Fibroblast of gingiva (primary cell): ENCODE results near the gene IL9.

Experiments used
- DNase-seq: peaks from one replicate; pipeline ENCODE4 v3.0.0-alpha.2; 2011; ENCODE audit warnings: low read depth

IL9 gene

GRCh38 chr5:135891268-135891667, 4.4 kb downstream of the IL9 start:
- DNase-seq: no peak

- DNase-seq: no peak
These were observed 4.8 kb downstream of the IL9 start for GRCh38 chr5:135890867-135891266.

- no peak for DNase-seq
These were observed 5.3 kb downstream of the IL9 start for GRCh38 chr5:135890296-135890695.

GRCh38 chr5:135887881-135888614, 7.6 kb downstream of the IL9 start:
- peak; percentile 15 for DNase-seq

GRCh38 chr5:135887447-135887864, 8.2 kb downstream of the IL9 start:
- DNase-seq: peak; percentile 38

- no peak for DNase-seq
These were observed 9.5 kb downstream of the IL9 start for GRCh38 chr5:135886136-135886535.

GRCh38 chr5:135885031-135885430, 10.6 kb downstream of the IL9 start:
- DNase-seq: no peak

DNA sequence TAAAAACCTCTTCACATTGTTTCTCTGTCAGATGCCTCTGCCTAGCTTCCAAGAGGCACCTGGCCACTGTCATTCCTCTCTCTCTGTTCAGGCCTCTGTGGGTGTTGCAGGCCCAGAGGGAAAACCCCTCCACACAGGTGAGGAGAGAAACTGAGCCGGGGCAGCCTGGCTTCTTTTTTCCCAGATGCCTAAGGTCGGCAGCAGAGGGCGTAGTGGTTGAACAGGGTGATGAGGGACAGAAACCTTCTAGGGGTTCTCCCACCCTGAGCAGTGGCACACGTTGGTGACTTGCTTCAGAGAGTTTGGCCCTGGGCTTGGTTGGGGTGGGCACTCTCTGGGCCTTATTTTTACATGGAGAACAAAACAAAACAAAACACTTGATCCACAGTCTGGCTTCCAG, 12.2 kb downstream of the IL9 start:
- no peak for DNase-seq

DNA sequence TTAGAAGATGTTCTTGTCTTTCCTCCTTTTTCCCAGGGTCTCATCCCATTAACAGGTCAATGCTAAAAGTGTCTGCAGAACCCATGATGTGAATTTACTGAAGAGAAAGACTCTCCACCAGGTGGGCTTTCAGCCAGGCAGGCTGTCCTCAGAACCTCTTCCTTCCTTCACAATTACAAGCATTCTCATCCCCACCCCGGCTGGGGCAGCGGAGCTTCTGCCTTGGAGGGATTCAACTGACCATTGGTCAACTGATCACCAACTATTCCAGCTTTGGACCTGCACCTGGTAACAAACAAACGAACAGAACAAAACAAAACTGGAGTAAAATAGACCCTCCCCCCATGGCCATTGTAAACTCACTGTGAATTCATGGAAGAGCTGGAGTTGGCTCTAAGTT, 12.6 kb downstream of the IL9 start:
- DNase-seq: no peak

DNA sequence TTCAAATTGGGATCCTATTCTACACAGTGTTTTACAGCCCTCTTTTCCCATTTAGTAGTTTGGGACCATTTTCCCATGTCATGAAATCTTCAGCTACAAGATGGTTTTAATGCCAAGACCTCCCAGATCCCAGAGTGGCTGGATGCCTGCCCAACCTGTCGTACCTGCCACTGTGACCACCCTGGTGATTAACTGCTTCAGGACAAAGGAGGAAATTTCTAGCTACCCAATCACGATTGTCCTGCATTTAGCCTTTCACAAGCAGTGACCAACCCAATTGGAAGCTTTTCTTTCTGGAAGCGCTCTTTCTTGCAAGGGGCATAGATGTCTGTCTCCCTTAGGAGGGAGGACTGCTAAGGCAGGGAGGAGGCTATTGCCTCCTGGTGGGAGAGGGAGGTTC, 13.8 kb downstream of the IL9 start:
- DNase-seq: no peak

- no peak for DNase-seq
These were observed 14.4 kb downstream of the IL9 start for GRCh38 chr5:135881244-135881643.

DNA sequence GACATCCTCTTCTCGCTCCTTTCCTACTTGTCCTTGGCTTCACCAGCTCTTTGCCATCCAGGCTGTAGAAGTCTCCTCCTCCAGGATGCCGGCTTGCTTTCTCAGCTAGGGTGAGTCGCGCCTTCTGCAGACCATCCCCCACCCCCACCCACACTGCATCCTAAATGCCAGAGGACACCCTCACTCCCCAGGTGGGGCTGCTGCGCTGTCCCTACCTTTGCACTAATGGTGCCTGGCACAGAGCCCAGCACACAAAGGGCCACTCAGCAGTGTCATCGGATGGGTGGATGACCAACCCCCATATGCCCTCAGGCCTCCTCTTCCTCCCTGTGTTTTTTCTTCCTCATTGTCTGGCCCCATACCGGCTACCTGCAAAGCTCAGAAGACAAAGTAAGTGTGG, 14.8 kb downstream of the IL9 start:
- DNase-seq: no peak

- no peak for DNase-seq
These were observed 15.4 kb downstream of the IL9 start for GRCh38 chr5:135880278-135880677.

DNA sequence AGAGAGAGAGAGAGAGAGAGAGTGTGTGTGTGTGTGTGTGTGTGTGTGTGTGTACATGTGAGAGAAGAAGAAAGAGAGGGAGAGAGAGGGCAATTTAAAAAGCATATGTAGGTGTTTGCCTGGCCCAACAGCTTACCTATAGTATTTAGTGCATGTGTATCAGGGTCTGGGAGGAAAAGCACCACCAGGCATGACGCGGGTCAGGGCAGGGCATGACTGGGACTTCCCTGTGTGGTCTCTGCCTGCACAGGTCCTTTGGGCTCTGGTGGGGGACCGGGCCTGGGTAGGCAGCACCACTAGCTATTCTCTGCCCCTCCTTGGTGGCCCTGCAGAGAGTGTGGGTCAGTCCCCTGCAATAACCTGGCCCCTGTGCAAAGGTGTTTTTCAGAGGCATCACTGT, 16.1 kb downstream of the IL9 start:
- DNase-seq: no peak

GRCh38 chr5:135878156-135878620, 17.5 kb downstream of the IL9 start:
- DNase-seq: no peak

DNA sequence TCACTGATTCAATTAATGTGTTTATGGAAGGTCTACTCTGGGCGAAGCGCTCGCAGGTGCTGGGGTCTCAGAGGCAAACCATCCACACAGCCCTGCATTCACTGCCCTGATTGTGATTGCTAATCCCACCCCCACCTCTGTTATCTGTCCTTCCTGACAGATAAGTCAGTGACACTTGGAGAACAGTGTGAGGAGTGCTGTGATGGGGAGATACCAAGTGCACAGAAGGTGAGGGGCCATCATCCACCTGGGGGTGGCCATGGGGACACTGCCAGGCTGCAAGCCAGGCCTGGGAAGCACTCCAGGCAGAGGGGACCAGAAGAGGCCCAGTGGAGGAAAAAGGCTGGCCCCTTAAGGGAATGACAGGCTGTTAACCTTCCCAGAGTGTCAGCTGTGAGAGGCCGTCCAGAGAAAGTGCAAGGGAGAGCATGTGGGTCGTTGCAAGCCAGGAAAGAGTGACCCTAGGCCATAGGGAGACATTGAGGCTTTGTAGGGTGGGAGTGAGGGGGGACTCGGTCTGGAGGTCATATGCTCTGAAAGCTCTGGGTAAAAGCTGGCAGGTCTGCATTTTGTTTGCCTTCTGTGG, 18.0 kb downstream of the IL9 start:
- no peak for DNase-seq

DNA sequence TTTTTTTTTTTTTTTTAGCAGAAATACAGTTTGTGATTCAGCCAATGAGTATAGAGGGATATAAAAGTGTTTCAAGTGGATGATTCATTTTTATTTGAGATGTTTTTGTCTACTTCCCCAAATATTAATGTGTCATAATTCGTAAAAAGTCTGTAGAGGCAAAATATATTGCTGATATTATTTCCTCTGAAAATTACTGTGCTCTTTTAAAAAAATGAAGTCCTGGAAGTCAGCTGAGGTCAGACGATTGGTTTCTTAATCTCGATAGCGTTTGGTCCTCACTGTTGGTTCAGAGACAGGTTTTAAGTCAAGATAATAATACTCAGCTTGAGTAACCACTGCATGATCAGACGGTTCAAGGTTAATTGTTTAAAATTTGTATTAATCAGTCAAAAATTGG, 19.5 kb downstream of the IL9 start:
- DNase-seq: no peak

DNA sequence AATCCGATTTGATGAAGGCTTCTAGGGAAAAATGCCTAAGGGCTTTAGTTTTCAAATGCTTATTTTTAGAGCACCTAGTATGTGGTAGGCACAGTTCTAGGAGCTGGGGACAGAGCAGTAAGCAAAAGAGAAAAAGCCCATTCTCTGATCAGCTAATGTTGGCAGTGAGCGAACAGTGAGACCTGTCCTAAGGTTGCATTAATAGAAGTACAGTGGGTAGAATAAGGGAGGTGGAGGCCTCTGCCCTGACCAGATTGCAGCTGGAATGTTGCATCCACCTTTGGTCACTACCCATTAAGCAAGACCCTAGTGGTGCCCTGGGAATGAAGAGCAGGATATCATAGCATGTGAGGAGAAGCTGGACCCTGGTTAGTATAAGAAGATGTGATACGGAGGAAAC, 20.1 kb downstream of the IL9 start:
- DNase-seq: no peak

- no peak for DNase-seq
These were observed 21.2 kb downstream of the IL9 start for GRCh38 chr5:135874461-135874860.

DNA sequence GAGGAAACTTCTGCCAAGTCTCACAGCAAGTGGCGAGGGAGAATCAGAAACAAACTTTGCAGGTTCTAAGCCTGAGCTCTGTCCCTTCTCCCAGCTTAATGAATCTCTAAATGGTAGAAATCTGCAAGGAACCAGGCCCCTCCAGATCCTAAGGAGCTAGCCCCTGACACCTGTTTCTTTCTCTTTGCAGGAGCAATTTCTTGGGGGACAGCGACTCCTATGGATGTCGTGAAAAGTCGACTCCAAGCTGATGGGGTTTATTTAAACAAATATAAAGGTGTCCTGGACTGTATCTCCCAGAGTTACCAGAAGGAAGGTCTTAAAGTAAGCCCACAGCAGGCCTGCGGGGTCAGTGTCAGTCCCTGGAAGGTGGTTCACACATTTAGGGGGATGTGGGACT, 21.8 kb downstream of the IL9 start:
- no peak for DNase-seq

DNA sequence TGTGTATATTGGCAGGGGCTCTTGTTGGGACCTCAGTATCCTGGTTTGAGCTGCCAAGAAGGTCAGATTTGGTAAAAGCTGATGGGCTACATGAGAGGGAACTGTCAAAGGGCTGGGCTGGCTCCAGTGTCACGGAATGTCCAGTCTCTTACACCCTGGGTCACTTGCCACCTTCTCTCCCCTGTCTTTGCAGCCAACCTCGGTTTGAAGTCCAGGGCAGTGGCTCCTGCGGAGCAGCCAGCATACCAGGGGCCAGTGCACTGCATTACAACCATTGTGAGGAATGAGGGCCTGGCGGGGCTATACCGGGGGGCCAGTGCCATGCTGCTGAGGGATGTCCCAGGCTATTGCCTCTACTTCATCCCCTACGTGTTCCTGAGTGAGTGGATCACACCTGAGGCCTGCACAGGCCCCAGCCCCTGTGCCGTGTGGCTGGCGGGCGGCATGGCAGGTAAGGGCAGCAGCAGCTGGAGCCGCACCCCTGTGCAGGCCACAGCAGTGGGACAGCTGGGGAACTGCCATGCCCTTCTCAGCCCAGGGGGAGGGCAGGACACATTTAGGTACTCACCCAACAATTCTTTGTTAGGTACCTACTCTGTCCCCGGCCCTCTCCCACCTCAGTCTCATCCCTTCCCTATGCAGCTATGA, 24.2 kb downstream of the IL9 start:
- no peak for DNase-seq

DNA sequence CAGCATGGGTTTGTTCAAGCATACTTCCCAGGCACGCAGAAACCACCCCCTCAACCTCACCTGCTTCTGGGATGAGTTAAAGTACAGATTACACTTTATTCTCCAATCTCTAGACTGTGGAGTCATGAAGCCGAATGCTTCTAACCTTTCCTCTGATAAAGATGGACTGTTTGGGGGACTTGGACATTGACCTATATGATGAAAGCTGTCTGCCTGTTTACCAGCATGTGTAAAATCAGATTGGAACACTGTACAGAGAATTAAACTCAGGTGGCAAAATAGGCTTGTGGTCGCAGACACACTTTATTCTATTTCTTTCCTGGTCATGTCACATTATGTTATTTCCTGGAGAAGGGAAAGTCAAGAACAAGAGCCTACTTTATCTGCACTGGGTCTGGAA, 25.7 kb downstream of the IL9 start:
- DNase-seq: no peak

DNA sequence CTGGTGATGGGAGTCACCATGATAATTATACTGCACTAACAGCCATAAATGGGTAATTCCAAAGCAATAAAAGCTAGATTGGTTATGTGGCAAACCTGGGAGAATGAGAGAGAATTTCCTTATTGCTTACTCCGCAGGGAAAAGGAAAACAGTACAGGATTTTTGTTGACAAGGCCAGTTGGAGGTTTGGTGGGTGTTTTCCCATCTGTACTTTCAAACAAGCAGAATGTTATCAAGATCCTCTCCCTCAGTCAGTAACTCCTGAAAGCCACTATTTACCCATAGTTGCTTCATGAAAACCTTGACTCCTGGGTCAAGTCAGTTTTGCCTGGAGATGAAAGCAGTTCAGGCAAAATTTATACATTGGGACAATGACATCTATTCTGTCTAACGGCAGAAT, 26.4 kb downstream of the IL9 start:
- no peak for DNase-seq

DNA sequence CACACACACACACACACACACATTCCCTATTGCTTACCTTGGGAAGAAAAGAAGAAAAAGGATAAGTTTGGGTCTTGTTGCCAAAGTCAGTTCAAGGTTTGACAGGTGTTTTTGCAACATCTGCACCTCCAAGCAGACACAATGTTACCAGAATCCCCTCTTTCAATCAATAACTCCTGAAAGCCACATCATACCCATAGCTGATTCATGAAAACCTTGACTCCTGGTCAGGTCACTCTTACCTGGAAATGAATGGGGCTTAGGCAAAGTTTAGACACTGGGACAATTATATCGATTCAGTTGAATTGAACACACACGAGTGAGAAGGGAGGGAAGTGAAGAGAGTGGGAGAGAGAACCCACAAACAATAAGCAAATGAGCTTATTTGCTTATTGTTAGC, 27.0 kb downstream of the IL9 start:
- no peak for DNase-seq
